Renal cortex interstitium (tissue), 11 donors: ENCODE measurements around the gene SMIM35. TPM values are rescaled to one million over a fixed set of nuclear protein-coding genes. Genes with fewer than 3 reads are reported as not detected.

ENCODE experiments used
- DNase-seq, 11 donors: peaks; one replicate each; pipeline ENCODE4 v3.0.0-alpha.2; 2013; ENCODE audit warnings: low read depth in 9 of 11, low spot score in 4 of 11; ENCODE audit errors: extremely low read depth in 1 of 11
- polyA plus RNA-seq, 3 donors: library from polyadenylated mRNA; unstranded; fragments of 120-200 nt; gene quantifications; one replicate each; pipeline ENCODE4 v1.2.1, GENCODE V29; 2013; ENCODE audit not compliant: insufficient read length in 3 of 3

SMIM35 gene
- polyA plus RNA-seq, 3 donors: 0.09 to 0.21 (median 0.11) TPM

GRCh38 chr11:117999354-117999993 lies 87.3 kb downstream of the SMIM35 start:
- no peak for DNase-seq

DNA sequence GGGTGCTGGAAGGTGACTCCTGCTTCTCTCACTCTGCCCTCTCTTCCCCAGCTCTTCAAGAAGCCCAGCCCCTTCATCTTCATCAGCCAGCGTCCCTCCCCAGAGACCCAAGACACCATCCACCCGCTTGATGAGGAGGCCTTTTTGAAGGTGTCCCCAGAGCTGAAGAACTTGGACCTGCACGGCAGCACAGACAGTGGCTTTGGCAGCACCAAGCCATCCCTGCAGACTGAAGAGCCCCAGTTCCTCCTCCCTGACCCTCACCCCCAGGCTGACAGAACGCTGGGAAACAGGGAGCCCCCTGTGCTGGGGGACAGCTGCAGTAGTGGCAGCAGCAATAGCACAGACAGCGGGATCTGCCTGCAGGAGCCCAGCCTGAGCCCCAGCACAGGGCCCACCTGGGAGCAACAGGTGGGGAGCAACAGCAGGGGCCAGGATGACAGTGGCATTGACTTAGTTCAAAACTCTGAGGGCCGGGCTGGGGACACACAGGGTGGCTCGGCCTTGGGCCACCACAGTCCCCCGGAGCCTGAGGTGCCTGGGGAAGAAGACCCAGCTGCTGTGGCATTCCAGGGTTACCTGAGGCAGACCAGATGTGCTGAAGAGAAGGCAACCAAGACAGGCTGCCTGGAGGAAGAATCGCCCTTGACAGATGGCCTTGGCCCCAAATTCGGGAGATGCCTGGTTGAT lies 88.0 kb downstream of the SMIM35 start:
- no peak for DNase-seq

- DNase-seq: no peak
Measured at GRCh38 chr11:117997823-117998579, 88.8 kb downstream of the SMIM35 start.

DNA sequence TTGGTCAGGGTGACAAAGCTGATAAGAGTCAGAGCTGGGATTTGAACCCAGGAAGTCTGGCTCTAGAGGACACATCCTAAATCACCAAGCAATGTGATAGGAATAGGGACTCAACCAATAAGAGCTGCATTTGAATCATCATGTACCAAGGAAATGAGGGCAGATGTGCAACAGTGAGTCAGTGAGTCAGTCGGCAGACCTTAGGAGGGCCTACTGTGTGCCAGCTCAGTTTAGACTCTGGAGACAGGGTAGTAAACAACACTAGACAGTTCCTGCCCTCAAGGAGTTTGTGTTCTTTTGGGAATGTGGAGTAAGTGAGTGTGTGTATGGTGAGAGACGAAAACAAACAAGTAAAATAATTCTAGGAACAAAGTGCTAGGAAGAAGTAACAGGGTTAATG lies 89.4 kb downstream of the SMIM35 start:
- no peak for DNase-seq

- no peak for DNase-seq
Measured at GRCh38 chr11:117996058-117996457, 90.7 kb downstream of the SMIM35 start.

- no peak for DNase-seq
Measured at GRCh38 chr11:117995472-117995871, 91.3 kb downstream of the SMIM35 start.

- DNase-seq: no peak
Measured at GRCh38 chr11:117993988-117994745, 92.6 kb downstream of the SMIM35 start.

DNA sequence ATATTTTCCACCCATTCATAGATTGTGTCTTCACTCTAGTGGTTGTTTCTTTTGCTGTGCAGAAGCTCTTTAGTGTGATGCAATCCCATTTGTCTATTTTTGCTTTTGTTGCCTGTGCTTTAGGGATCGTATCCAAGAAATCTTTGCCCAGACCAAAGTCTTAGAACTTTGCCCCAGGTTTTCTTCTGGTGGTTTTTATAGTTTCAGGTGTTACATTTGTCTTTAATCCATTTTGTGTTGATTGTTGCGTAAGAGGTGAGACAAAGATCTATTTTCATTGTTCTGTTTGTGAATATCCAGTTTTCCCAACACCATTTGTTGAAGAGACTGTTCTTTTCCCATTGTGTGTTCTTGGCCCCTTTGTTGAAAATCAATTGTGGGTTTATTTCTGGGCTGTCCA lies 94.1 kb downstream of the SMIM35 start:
- no peak for DNase-seq

- no peak for DNase-seq
Measured at GRCh38 chr11:117992136-117992535, 94.6 kb downstream of the SMIM35 start.

DNA sequence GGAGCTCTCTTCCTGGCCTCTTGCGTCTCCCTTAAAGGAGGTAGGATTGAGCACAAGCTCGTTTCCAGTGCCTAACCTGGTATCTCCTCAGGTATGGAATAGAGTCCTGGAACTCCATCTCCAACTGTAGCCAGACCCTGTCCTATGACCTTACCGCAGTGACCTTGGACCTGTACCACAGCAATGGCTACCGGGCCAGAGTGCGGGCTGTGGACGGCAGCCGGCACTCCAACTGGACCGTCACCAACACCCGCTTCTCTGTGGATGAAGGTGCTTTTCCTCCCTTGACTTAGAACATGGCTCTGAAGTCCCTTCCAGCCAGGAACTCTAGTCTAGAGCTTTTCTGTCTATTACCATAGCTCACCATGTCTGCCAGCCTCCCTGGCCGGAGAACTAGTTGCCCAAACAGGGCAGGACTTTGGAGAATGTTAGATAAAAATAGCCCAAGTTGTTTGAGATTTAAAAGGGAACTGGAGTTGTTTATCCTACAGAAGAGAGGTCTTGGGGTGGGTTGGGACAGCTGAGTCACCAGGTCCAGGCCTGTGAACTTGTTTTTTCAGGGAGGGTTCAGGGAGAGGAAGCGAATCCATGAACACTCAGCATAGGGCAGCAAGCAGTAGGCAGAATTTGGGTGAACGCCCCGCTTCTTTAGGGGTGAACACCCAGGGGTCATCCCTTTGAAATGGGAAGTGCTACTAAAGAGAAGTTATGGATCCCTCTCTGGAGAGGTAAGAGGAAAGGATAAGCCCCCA lies 97.2 kb downstream of the SMIM35 start:
- no peak for DNase-seq

DNA sequence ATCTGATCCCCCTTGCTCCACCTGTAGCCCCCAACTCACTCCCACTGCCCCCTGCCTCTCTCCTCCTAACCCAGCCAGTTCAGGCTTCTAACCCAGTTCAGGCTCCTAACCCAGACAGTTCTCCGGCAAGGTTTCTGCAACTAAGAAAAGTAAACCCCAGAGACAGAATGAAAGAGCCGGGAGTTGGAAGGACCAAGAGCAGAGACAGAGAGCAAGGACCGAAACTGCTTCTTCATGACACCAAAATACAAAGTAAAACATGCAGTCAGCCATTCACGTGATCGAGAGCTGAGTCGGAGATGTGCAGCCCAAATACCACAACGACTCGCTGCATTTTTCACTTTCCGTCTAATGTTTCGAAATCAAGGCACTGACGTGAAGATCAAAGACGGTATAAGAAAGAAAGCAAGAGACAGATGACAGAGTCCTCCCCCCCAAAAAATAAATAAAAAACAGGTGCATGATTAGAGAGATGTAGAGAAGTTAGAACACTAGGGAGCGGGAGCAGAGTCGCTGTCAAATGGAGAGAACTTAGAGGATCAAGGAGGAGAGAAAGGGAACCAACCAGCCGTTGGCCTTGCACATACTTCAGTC lies 99.7 kb downstream of the SMIM35 start:
- no peak for DNase-seq

GRCh38 chr11:117985953-117986887 lies 100.5 kb downstream of the SMIM35 start, which contains the start of gene IL10RA:
Gene IL10RA, plus strand, starts transcription at chr11:117986394. Its CDS starts 74 bp downstream, at chr11:117986468.
- peak; percentile 47 to 78 (median 64) for DNase-seq

DNA sequence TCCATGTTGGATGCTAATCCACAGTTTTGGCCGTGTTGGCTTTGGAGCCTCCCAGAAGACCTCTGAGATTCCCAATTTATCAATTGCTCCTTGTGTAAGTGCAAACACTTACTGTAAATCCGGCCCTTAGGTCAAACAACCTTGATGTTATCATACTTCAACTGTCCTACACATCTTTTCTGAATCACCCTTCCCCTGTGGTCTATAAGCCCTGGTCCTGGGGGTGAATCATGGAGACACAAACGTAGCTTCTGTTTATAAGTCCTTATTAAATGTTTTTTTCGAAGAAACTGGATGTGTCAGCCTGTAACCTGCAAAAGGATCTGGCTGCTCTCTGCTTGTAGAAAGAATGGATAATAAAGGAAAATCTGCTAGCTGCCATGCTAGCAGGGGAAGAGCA lies 102.3 kb downstream of the SMIM35 start:
- no peak for DNase-seq

GRCh38 chr11:117983163-117983475 lies 103.6 kb downstream of the SMIM35 start:
- no peak for DNase-seq

GRCh38 chr11:117980720-117981119 lies 106.0 kb downstream of the SMIM35 start:
- DNase-seq: no peak

DNA sequence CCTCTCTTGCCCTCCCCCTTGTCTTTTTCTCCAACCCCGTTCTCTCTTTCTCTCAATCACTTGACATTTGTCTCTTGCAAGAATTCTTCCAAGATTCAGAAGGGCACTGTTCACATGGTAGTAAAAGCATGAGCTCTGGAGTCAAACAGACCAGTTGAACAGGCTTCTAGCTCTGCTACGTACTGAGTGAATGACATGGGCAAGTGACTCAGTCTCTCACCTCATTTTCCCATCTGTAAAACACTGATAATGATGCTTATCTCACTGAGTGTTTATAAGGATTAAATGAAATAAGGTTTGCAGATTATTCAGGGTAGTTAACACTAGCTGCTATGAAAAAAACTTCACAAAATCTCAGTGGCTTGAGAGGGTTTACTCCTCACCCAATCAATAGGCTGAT lies 106.5 kb downstream of the SMIM35 start:
- no peak for DNase-seq

GRCh38 chr11:117979481-117980211 lies 107.1 kb downstream of the SMIM35 start:
- DNase-seq: no peak
